Heart right ventricle (tissue), 16 donors: Measurements from ENCODE around the gene AGAP1. TPM values are rescaled to one million over a fixed set of nuclear protein-coding genes. Genes with fewer than 3 reads are reported as not detected.

ENCODE experiments used
- ATAC-seq, 8 donors: fragments of 200-7000 bp; cut with Tn5 transposase; one replicate each; pipeline ENCODE4 v1.9.1; 2020; ENCODE audit warnings: mild to moderate bottlenecking in 8 of 8, moderate library complexity in 8 of 8, moderate number of reproducible peaks in 1 of 8
- DNase-seq, 2 donors: peaks; one replicate each; pipeline ENCODE4 v3.0.0-alpha.2; 2020
- H3K27ac ChIP-seq, 10 donors: fragments of 200-600 bp; sonication (generic) in 2 of 10; one replicate each; pipeline versions ENCODE4 v1.5.0 to v1.8.0; 2020 to 2022; ENCODE audit warnings: mild to moderate bottlenecking in 3 of 10
- H3K27me3 ChIP-seq, 7 donors: fragments of 200-600 bp; one replicate each; pipeline ENCODE4 v1.8.0; 2021 to 2022; ENCODE audit warnings: mild to moderate bottlenecking in 2 of 7
- H3K36me3 ChIP-seq, 9 donors: fragments of 200-600 bp; sonication (generic) in 1 of 9; one replicate each; pipeline versions ENCODE4 v1.5.0 to v1.8.0; 2020 to 2022; ENCODE audit warnings: mild to moderate bottlenecking in 2 of 9
- H3K4me1 ChIP-seq, 9 donors: fragments of 200-600 bp; sonication (generic) in 1 of 9; one replicate each; pipeline versions ENCODE4 v1.5.0 to v1.8.0; 2020 to 2022; ENCODE audit warnings: mild to moderate bottlenecking in 4 of 9
- H3K4me3 ChIP-seq, 10 donors: fragments of 200-600 bp; sonication (generic) in 2 of 10; one replicate each; pipeline versions ENCODE4 v1.5.0 to v1.8.0; 2020 to 2022; ENCODE audit warnings: mild to moderate bottlenecking in 7 of 10, moderate library complexity in 2 of 10
- H3K9me3 ChIP-seq, 11 donors: fragments of 200-600 bp in 10 of 11; sonication (generic) in 2 of 11; one replicate each; pipeline versions ENCODE4 v1.5.0 to v1.8.0; 2013 to 2022; ENCODE audit warnings: mild to moderate bottlenecking in 2 of 11, control low read depth in 1 of 11, moderate library complexity in 1 of 11
- WGBS, 2 donors: extraction: QIAGEN DNeasy Blood & Tissue Kit; methylation state at CpG; one replicate each; pipeline ENCODE4 v1.1.7; 2013; ENCODE audit warnings: inconsistent platforms in 1 of 2; 5-methylcytosine and 5-hydroxymethylcytosine counted together
- intact Hi-C, 10 donors: fragments of 100-400 bp; cut with DNase I; formaldehyde crosslinking; loops; one replicate each; pipeline versions ENCODE4 v1.11.1 to v1.14.2; 2022
- polyA plus RNA-seq, 2 donors: library from polyadenylated mRNA; stranded (reverse); fragments of 200-250 nt; gene quantifications; one replicate each; pipeline ENCODE4 v1.2.3, GENCODE V29; 2013
- total RNA-seq, 10 donors: library from RNA; stranded (reverse); fragmentation: NEBNext Ultra II Directional in 3 of 10; extraction: Animal tissue kit (Norgen Biotek cat#: 25700) in 3 of 10; gene quantifications; one replicate each; pipeline versions ENCODE4 v1.2.1 to v1.2.4, GENCODE V29; 2021 to 2023
- TF ChIP-seq, protein P1 (sequence below), 9 donors: fragments of 200-600 bp; sonication (generic) in 2 of 9; IDR thresholded peaks; one replicate each; pipeline versions ENCODE4 v1.5.0 to v1.8.0; 2021 to 2022; ENCODE audit warnings: antibody characterized with exemption in 9 of 9, mild to moderate bottlenecking in 5 of 9, moderate library complexity in 1 of 9
- donor health status: Arrhythmogenic right ventricular cardiomyopathy.
- donor health status: ischemic (EF 13 %, LVEDD 7.1; RV severe dilation, severe dysfunction).
- donor health status: healthy with polysubstance abuse.
- donor health status: DM: no; HTN: yes; CAD: no.
- donor health status: DM: no; HTN: no; CAD: no.
- donor health status: ischemic (EF 25% LVEDD 6.9; RV normal size, moderate dysfunction).
- donor health status: ischemic (EF 25% LVEDD 5.7; RV mildly dilated, moderate dysfunction).
- donor health status: healthy.
- donor health status: DM: yes; HTN: yes; CAD: no.
- donor health status: Ischemic cardiomyopathy.
- donor health status: ischemic (EF 35%, LVEDD 5.7; RV mildly dilated, moderate dysfunction).
- donor health status: nonischemic (EF 11% LVEDD 7.7; RV severe dilation, severe dysfunction).
- donor health status: DM: yes; HTN: yes; CAD: no.
- donor health status: PGD.
- donor health status: ischemic (EF 29% LVEDD 5.4; RV normal size, mild dysfunction).
- donor health status: nonischemic (EF 23%, LVEDD 6.1; RV moderate dilation, normal function).

Gene AGAP1
- total and polyA plus RNA-seq, 12 donors: 3.5 to 29.2 (median 19.4) TPM

DNA sequence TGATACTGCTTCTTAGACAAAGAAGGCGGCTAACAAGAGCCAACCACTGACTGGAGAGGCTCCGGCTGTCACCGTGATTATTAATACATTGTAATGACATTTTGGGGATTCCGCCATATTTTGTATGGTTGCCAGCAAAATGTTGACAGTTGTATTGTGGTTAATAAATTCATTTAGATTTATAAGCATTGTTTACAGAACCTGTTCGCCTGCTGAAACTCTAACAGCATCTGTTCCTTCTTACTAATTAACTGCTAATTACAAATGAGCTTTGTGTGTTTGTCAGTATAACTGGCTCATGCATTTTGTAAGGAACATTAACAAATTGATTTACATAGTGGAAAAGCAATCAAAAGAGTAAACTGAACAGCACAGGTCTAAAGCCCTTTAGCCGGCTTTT, 342.0 kb downstream of the AGAP1 start:
- intact Hi-C loops: loop anchor here in 1 of 10 donors (10.0 kb wide), 1 partner anchor 209 kb away; no protein-coding TSS in a partner anchor

GRCh38 chr2:235836491-235836911, 342.7 kb downstream of the AGAP1 start:
- WGBS, 2 donors: 71 to 75% methylated on average over 7 of the region's 7 CpGs
- ATAC-seq (no peak), DNase-seq (no peak)
- peaks cover 0 to 1% (median 0%) of the 10 kb centered on the region in 11 donors for H3K9me3 ChIP-seq
- no peaks in the 10 kb centered on the region for H3K27me3 ChIP-seq
- intact Hi-C loops: loop anchor here in 1 of 10 donors (10.0 kb wide), 1 partner anchor 208 kb away; no protein-coding TSS in a partner anchor
- H3K27ac ChIP-seq: no peak overlapping the region
- H3K4me1 ChIP-seq: no peaks in the 10 kb centered on the region
- H3K4me3 ChIP-seq: no peak overlapping the region
- H3K36me3 ChIP-seq: peaks cover 0 to 4% (median 0%) of the 10 kb centered on the region in 9 donors
- TF ChIP-seq, protein P1, sequence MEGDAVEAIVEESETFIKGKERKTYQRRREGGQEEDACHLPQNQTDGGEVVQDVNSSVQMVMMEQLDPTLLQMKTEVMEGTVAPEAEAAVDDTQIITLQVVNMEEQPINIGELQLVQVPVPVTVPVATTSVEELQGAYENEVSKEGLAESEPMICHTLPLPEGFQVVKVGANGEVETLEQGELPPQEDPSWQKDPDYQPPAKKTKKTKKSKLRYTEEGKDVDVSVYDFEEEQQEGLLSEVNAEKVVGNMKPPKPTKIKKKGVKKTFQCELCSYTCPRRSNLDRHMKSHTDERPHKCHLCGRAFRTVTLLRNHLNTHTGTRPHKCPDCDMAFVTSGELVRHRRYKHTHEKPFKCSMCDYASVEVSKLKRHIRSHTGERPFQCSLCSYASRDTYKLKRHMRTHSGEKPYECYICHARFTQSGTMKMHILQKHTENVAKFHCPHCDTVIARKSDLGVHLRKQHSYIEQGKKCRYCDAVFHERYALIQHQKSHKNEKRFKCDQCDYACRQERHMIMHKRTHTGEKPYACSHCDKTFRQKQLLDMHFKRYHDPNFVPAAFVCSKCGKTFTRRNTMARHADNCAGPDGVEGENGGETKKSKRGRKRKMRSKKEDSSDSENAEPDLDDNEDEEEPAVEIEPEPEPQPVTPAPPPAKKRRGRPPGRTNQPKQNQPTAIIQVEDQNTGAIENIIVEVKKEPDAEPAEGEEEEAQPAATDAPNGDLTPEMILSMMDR (IDR thresholded peaks at IDR 0.05): no peak

More for the DNA sequence above, 342.0 kb downstream of the AGAP1 start:
- no peaks in the 10 kb centered on the region for H3K27me3 ChIP-seq
- TF ChIP-seq, protein P1 (IDR thresholded peaks at IDR 0.05): no peak
- ATAC-seq (no peak), DNase-seq (no peak)
- no peaks in the 10 kb centered on the region for H3K4me1 ChIP-seq
- peaks cover 0 to 4% (median 0%) of the 10 kb centered on the region in 11 donors for H3K9me3 ChIP-seq
- no peak overlapping the region for H3K27ac ChIP-seq
- 96% methylated on average over 6 of the region's 6 CpGs for WGBS, 2 donors
- peaks cover 0 to 4% (median 0%) of the 10 kb centered on the region in 9 donors for H3K36me3 ChIP-seq
- H3K4me3 ChIP-seq: no peak overlapping the region

- intact Hi-C loops: loop anchor here in 1 of 10 donors (10.0 kb wide), 1 partner anchor 206 kb away; no protein-coding TSS in a partner anchor
- no peaks in the 10 kb centered on the region for H3K27me3 ChIP-seq
- no peak overlapping the region for H3K27ac ChIP-seq
- H3K9me3 ChIP-seq: no peaks in the 10 kb centered on the region
- H3K4me3 ChIP-seq: no peak overlapping the region
- no peaks in the 10 kb centered on the region for H3K4me1 ChIP-seq
- WGBS, 2 donors: 93 to 95% methylated on average over 11 of the region's 11 CpGs
- DNase-seq: no peak
- TF ChIP-seq, protein P1 (IDR thresholded peaks at IDR 0.05): no peak
- H3K36me3 ChIP-seq: no peaks in the 10 kb centered on the region
- no peak for ATAC-seq
These were observed 345.4 kb downstream of the AGAP1 start for GRCh38 chr2:235839226-235839625.

DNA sequence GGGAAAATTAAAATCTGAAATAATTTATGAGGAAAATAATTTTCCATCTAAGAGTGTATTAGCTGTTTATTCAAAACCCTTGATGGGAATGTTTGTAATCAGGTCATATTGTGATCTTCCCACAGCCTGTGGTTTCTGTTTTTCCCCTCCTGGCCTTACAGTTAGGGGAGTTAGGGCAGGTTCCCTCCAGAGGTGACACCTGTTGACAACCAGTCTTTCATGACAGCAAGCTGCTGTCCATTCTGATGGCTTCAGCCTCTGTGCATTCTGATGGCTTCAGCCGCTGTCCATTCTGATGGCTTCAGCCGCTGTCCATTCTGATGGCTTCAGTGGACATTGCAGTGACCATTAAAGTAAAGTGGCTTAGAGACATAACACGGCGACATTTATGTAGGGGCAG, 346.1 kb downstream of the AGAP1 start:
- DNase-seq: no peak
- Histone ChIP-seq H3K4me1 (no peaks in the 10 kb centered on the region), H3K36me3 (no peaks in the 10 kb centered on the region), H3K4me3 (no peak overlapping the region), H3K27me3 (no peaks in the 10 kb centered on the region), H3K27ac (no peak overlapping the region), H3K9me3 (no peaks in the 10 kb centered on the region)
- intact Hi-C loops: loop anchor here in 1 of 10 donors (10.0 kb wide), 1 partner anchor 205 kb away; no protein-coding TSS in a partner anchor
- ATAC-seq: no peak
- 95 to 98% methylated on average over 4 of the region's 4 CpGs for WGBS, 2 donors
- TF ChIP-seq, protein P1 (IDR thresholded peaks at IDR 0.05): no peak
